Suprapubic skin (tissue), 4 donors: ENCODE data around the gene SHISA9. TPM values are rescaled to one million over a fixed set of nuclear protein-coding genes. Genes with fewer than 3 reads are reported as not detected.

Experiments
- DNase-seq, 2 donors: peaks; one replicate each; pipeline ENCODE4 v3.0.0-alpha.2; 2019; ENCODE audit warnings: low spot score in 2 of 2
- H3K27ac ChIP-seq: fragments of 200-600 bp; sonication (generic); one replicate; pipeline ENCODE4 v1.5.1; 2019
- H3K27me3 ChIP-seq: fragments of 200-600 bp; sonication (generic); one replicate; pipeline ENCODE4 v1.5.1; 2019
- H3K36me3 ChIP-seq: fragments of 200-600 bp; sonication (generic); one replicate; pipeline ENCODE4 v1.5.1; 2019
- H3K4me1 ChIP-seq: fragments of 200-600 bp; sonication (generic); one replicate; pipeline ENCODE4 v1.5.1; 2019
- H3K4me3 ChIP-seq: fragments of 200-600 bp; sonication (generic); one replicate; pipeline ENCODE4 v1.5.1; 2019; ENCODE audit warnings: mild to moderate bottlenecking
- H3K9me3 ChIP-seq: fragments of 200-600 bp; sonication (generic); one replicate; pipeline ENCODE4 v1.5.1; 2019
- CTCF ChIP-seq, 2 donors: fragments of 200-600 bp in 1 of 2; fragments of 450-650 bp in 1 of 2; sonication (generic) in 1 of 2; IDR thresholded peaks; one replicate each; pipeline ENCODE4 v1.5.1; 2016 to 2019; ENCODE audit warnings: antibody characterized with exemption in 2 of 2, mild to moderate bottlenecking in 1 of 2, moderate library complexity in 1 of 2
- EP300 ChIP-seq: sonication (generic); formaldehyde crosslinking; IDR thresholded peaks from one replicate; pipeline ENCODE4 v1.6.1; 2017; ENCODE audit warnings: antibody characterized with exemption
- POLR2A ChIP-seq, 2 donors: fragments of 450-650 bp; IDR thresholded peaks; one replicate each; pipeline ENCODE4 v1.6.1; 2017; ENCODE audit warnings: antibody characterized with exemption in 2 of 2, mild to moderate bottlenecking in 2 of 2, moderate library complexity in 2 of 2
- POLR2AphosphoS5 ChIP-seq, 3 donors: sonication (generic); formaldehyde crosslinking; IDR thresholded peaks; one replicate each; pipeline ENCODE4 v1.6.1; 2017; ENCODE audit warnings: antibody characterized with exemption in 3 of 3
- WGBS: methylation state at CpG from one replicate; pipeline ENCODE4 v1.1.5; 2018; 5-methylcytosine and 5-hydroxymethylcytosine counted together
- total RNA-seq, 4 donors: library from RNA; depleted of rRNA; stranded (reverse); fragments of >200 nt; gene quantifications; one replicate each; pipeline ENCODE4 v1.1.0, GENCODE V29; 2016

Gene SHISA9
- total RNA-seq, 4 donors from 2014 or later, result 0.26 to 1.9 (median 1.2) TPM

- TF ChIP-seq EP300 (no peak), POLR2A (IDR thresholded peaks at IDR 0.05) (no peak), CTCF (IDR thresholded peaks at IDR 0.05) (no peak), POLR2AphosphoS5 (IDR thresholded peaks at IDR 0.05) (no peak)
- no peaks in the 10 kb centered on the region for H3K36me3 ChIP-seq
- 95% methylated on average over 5 of the region's 5 CpGs for WGBS
- H3K27ac ChIP-seq, result no peak overlapping the region
- no peaks in the 10 kb centered on the region for H3K9me3 ChIP-seq
- H3K4me3 ChIP-seq, result no peak overlapping the region
- H3K4me1 ChIP-seq, result no peaks in the 10 kb centered on the region
- no peaks in the 10 kb centered on the region for H3K27me3 ChIP-seq
- DNase-seq, result no peak
Observed at GRCh38 chr16:13118091-13118490, 216.7 kb downstream of the SHISA9 start.

- H3K27me3 ChIP-seq, result no peaks in the 10 kb centered on the region
- WGBS, result 56% methylated on average over 6 of the region's 6 CpGs
- no peaks in the 10 kb centered on the region for H3K9me3 ChIP-seq
- no peak overlapping the region for H3K27ac ChIP-seq
- no peaks in the 10 kb centered on the region for H3K36me3 ChIP-seq
- DNase-seq, result no peak
- no peak for TF ChIP-seq EP300
- TF ChIP-seq POLR2A (IDR thresholded peaks at IDR 0.05), result no peak
- no peak for TF ChIP-seq CTCF (IDR thresholded peaks at IDR 0.05)
- no peak for TF ChIP-seq POLR2AphosphoS5 (IDR thresholded peaks at IDR 0.05)
- no peaks in the 10 kb centered on the region for H3K4me1 ChIP-seq
- no peak overlapping the region for H3K4me3 ChIP-seq
Observed at GRCh38 chr16:13120091-13120490, 218.7 kb downstream of the SHISA9 start.

- 51% methylated on average over 4 of the region's 4 CpGs for WGBS
- no peaks in the 10 kb centered on the region for H3K4me1 ChIP-seq
Observed at GRCh38 chr16:13120557-13120956, 219.2 kb downstream of the SHISA9 start.

GRCh38 chr16:13123991-13124390 is 222.6 kb downstream of the SHISA9 start:
- Histone ChIP-seq H3K9me3 (no peaks in the 10 kb centered on the region), H3K36me3 (no peaks in the 10 kb centered on the region), H3K4me3 (no peak overlapping the region), H3K27me3 (no peaks in the 10 kb centered on the region), H3K27ac (no peak overlapping the region), H3K4me1 (no peaks in the 10 kb centered on the region)
- 94% methylated on average over 3 of the region's 3 CpGs for WGBS
- no peak for DNase-seq
- no peak for TF ChIP-seq EP300
- no peak for TF ChIP-seq POLR2AphosphoS5 (IDR thresholded peaks at IDR 0.05)
- no peak for TF ChIP-seq POLR2A (IDR thresholded peaks at IDR 0.05)
- TF ChIP-seq CTCF (IDR thresholded peaks at IDR 0.05), result no peak

More at GRCh38 chr16:13120557-13120956, 219.2 kb downstream of the SHISA9 start:
- H3K36me3 ChIP-seq, result no peaks in the 10 kb centered on the region
- no peaks in the 10 kb centered on the region for H3K9me3 ChIP-seq
- no peak overlapping the region for H3K4me3 ChIP-seq
- no peak for TF ChIP-seq POLR2A (IDR thresholded peaks at IDR 0.05)
- TF ChIP-seq POLR2AphosphoS5 (IDR thresholded peaks at IDR 0.05), result no peak
- no peak for TF ChIP-seq EP300
- no peak for TF ChIP-seq CTCF (IDR thresholded peaks at IDR 0.05)
- no peak overlapping the region for H3K27ac ChIP-seq
- no peak for DNase-seq
- no peaks in the 10 kb centered on the region for H3K27me3 ChIP-seq

- 56% methylated on average over 2 of the region's 2 CpGs for WGBS
Observed at GRCh38 chr16:13127144-13127543, 225.7 kb downstream of the SHISA9 start.

More at GRCh38 chr16:13127144-13127543, 225.7 kb downstream of the SHISA9 start:
- Histone ChIP-seq H3K27me3 (no peaks in the 10 kb centered on the region), H3K4me3 (no peak overlapping the region), H3K9me3 (no peaks in the 10 kb centered on the region), H3K4me1 (no peaks in the 10 kb centered on the region), H3K36me3 (no peaks in the 10 kb centered on the region), H3K27ac (no peak overlapping the region)
- DNase-seq, result no peak
- TF ChIP-seq CTCF (IDR thresholded peaks at IDR 0.05) (no peak), EP300 (no peak), POLR2AphosphoS5 (IDR thresholded peaks at IDR 0.05) (no peak), POLR2A (IDR thresholded peaks at IDR 0.05) (no peak)
